Measurements from ENCODE around the gene ADGRG1.

DNA sequence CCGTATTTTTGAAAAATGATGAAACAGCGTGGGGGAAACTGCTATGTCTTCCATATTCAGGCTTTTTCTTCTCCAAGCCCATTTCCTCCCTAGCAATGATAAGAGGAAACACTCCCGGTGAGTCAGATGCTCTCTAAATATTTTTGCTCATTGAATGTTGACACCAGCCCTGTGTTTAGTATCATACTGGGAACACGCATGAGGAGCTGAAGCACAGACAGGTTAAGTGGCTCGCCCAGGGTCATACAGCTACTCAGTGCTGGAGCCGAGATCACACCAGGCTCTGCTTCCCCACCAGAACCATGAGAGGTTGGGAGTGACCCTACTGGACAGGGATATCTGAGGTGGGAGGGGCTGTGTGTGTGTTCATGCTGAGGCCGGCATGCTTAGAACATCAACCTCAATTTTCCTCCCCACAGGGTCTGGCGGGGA lies 37.8 kb upstream of the ADGRG1 start:
- TF ChIP-seq CTCF (IDR thresholded peaks at IDR 0.05) (no peak), POLR2A (IDR thresholded peaks at IDR 0.05) (no peak)
